NB4 (cell line): ENCODE measurements around the gene VAPB.

Experiments
- MYC ChIP-seq: IDR thresholded peaks from 2 replicates; pipeline ENCODE4 v1.6.1; 2011; ENCODE audit warnings: low read depth, low read length
- POLR2A ChIP-seq: IDR thresholded peaks from 2 replicates; pipeline ENCODE4 v1.6.1; 2011; ENCODE audit warnings: mild to moderate bottlenecking; ENCODE audit not compliant: insufficient read length; ENCODE audit errors: extremely low read depth
- TF ChIP-seq, protein P1 (sequence below): IDR thresholded peaks from 2 replicates; pipeline ENCODE4 v1.6.1; 2011; ENCODE audit warnings: low read depth, low read length
- TF ChIP-seq, protein P2 (sequence below): IDR thresholded peaks from one replicate; pipeline ENCODE4 v1.5.1; 2012; ENCODE audit warnings: low read depth, low read length

DNA sequence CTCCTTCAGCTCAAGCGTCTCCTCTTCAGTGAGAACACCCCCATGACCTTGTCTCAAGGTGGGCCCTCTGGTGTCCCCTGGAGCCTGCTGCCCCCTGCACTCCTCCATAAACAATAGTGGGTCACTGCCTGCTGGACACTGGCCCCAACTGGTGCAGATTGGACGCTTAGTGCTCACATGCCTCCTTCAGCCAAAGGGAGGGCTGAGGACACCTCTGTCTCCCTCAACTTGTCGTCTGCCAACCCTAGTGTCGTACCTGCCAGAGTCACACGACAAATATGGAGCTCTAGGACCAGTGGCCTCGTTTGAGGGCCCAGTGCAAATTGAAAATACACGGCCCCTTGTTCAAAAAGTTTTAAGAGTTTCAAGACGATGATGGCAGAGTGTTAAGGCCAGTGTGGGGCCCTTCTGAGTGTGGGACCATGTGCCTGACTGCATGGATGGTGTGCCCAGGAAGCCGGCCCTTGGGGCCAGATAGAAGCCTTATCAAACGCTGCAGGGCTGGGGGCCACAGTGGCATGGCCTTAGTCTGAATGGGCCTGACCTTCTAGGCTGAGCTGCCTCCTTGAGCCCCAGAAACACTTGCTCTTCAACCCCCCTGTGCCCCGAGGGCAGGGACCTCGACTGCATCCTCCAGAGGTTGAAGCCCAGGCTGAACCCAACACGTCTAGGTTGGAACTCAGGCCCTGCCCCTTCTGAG is 106.0 kb downstream of the VAPB start:
- TF ChIP-seq, protein P1, sequence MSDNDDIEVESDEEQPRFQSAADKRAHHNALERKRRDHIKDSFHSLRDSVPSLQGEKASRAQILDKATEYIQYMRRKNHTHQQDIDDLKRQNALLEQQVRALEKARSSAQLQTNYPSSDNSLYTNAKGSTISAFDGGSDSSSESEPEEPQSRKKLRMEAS = no peak
- no peak for TF ChIP-seq POLR2A
- TF ChIP-seq, protein P2, sequence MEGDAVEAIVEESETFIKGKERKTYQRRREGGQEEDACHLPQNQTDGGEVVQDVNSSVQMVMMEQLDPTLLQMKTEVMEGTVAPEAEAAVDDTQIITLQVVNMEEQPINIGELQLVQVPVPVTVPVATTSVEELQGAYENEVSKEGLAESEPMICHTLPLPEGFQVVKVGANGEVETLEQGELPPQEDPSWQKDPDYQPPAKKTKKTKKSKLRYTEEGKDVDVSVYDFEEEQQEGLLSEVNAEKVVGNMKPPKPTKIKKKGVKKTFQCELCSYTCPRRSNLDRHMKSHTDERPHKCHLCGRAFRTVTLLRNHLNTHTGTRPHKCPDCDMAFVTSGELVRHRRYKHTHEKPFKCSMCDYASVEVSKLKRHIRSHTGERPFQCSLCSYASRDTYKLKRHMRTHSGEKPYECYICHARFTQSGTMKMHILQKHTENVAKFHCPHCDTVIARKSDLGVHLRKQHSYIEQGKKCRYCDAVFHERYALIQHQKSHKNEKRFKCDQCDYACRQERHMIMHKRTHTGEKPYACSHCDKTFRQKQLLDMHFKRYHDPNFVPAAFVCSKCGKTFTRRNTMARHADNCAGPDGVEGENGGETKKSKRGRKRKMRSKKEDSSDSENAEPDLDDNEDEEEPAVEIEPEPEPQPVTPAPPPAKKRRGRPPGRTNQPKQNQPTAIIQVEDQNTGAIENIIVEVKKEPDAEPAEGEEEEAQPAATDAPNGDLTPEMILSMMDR = no peak
- TF ChIP-seq MYC = no peak
